Activated CD4-positive, alpha-beta T cell treated with anti-CD3 and anti-CD28 coated beads for 1 hour (primary cell): Measurements from ENCODE around the gene ACOT12.
"Not testable (repeated sequence)": the region's sequence is repeated elsewhere in the genome, so short reads cannot be mapped to it uniquely, and the experiment has no call there.

Source experiments
- DNase-seq: peaks from one replicate; pipeline ENCODE4 v3.0.0-alpha.2; 2020

Gene ACOT12

DNA sequence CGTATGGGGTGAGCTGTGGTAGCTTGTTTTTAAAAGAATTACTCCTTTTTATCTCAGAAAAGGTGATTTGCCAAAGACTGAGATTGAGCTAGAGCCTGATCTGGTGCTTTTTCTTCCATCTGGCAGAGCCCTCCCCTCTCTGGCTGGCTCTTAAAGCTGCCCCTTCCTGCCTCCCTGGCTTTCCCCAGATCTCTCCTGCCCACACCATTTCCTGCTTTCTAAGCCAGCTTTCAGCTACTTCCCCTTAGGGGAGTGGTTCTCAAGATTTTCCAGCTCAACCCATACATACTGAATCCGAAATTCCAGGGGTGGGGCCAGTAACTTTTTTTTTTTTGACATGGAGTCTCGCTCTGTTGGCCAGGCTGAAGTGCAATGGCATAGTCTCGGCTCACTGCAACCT is 4.8 kb upstream of the ACOT12 start:
- DNase-seq, result no peak

- no peak for DNase-seq
Observed at GRCh38 chr5:81397176-81397575, 3.2 kb upstream of the ACOT12 start.

GRCh38 chr5:81395262-81395661 is 1.3 kb upstream of the ACOT12 start:
- no peak for DNase-seq

DNA sequence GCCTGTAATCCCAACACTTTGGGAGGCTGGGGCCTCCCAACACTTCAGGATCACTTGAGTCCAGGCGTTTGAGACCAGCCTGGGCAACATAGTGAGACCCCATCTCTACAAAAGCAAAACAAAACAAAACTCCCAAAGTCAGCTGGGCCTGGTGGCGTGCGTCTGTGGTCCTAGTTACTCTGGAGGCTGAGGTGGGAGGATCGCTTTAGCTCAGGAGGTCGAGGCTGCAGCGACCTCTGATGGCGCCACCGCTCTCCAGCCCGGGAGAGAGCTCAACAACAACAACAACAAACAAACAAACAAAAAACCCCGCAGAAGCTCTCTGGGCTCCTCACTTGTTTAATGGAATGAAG is 528 bp downstream of the ACOT12 start:
- DNase-seq, result no peak

GRCh38 chr5:81389025-81389424 is 4.9 kb downstream of the ACOT12 start:
- DNase-seq, result no peak

GRCh38 chr5:81388169-81388568 is 5.8 kb downstream of the ACOT12 start:
- no peak for DNase-seq

DNA sequence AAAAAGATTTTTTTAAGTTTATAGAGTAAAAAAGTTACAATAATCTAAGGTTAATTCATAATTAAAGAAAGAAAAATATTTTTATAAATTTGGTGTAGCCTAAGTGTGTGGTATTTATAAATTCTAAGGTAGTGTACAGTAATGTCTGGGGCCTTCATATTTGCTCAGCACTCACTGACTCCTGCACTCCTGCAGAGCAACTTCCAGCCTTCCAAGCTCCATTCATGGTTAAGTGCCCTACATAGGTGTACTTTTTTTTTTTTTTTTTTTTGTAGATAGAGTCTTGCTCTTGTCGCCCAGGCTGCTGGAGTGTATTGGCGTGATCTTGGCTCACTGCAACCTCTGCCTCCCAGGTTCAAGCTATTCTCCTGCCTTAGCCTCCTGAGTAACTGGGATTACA is 10.1 kb downstream of the ACOT12 start:
- DNase-seq, result no peak

GRCh38 chr5:81371354-81371876 is 22.5 kb downstream of the ACOT12 start:
- DNase-seq, result no peak

- DNase-seq, result no peak
Observed at GRCh38 chr5:81370912-81371311, 23.0 kb downstream of the ACOT12 start.

GRCh38 chr5:81365541-81365940 is 28.4 kb downstream of the ACOT12 start:
- DNase-seq, result no peak

- no peak for DNase-seq
Observed at GRCh38 chr5:81363093-81363871, 30.7 kb downstream of the ACOT12 start.

DNA sequence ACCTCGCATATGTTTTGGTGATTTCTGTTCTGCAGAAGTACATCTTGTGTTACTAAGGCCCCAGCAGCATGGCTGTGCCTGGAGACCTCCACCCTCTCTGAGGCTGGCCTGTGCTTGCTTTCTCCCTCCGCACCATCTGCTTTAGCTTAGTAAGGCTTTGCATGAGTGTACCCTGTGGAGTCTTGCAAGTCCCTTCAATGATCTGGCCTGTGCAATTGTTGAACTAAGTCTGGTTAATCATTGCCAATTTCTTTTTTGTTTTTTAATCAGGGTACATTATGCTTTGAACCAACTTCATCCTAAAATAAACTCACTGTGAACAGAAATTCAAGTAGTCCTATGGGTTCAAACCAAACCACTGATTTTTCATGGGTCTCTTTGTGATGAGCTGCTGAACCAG is 32.3 kb downstream of the ACOT12 start:
- DNase-seq, result no peak

DNA sequence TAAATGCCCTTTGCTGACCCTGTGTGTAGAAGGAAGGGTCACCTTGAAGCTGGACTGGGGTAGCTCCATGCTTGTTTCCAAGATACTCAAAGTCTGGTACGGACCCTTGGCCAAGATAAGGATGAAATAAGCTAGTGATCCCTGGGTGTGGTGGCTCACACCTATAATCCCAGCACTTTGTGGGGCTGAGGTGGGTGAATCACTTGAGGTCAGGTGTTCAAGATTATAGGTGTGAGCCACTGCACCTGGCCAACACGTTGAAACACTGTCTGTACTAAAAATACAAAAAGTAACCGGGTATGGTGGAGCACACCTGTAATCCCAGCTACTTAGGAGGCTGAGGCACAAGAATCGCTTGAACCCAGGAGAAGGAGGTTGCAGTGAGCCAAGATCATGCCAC is 33.3 kb downstream of the ACOT12 start:
- DNase-seq, result no peak

GRCh38 chr5:81359881-81360280 is 34.1 kb downstream of the ACOT12 start:
- DNase-seq, result no peak

- no peak for DNase-seq
Observed at GRCh38 chr5:81359108-81359507, 34.8 kb downstream of the ACOT12 start.

- no peak for DNase-seq
Observed at GRCh38 chr5:81355291-81356251, 38.4 kb downstream of the ACOT12 start.

DNA sequence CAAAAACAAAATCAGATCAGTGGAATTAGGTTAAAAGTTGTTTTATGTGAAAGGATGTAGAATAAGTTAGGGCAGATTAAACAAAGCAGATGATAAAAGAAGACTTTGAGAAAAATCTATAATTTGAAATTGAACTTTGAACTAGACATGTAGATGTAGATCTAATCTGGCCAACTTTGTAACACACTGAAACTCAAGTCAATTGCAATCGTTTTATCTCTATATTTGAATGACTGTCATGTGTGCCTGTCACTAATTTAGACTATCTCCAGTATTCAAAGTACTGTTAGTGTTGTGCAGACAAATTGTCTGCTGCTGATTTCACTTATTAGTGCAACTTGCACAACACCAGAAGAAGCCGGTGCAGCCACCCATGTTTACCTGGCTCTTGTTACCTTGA is 39.8 kb downstream of the ACOT12 start:
- no peak for DNase-seq

DNA sequence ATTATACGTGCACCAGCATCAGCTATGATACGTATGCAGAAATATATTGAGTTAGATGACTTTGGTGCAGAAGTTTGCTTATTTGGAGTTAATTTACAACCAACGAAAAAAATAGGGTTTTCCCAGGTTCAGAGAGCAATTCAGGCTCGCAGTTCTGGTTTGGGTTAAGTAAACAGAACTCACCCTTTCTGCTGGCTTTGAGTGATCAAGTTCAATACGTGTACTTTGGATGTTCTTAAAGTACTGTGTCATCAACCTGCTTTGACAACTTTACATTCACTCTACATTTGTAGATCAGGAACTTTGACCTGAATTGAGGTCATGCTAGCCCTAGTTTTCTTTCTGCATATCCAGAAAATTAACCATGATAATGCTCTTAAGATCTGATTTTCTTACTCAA is 40.7 kb downstream of the ACOT12 start:
- DNase-seq, result no peak

DNA sequence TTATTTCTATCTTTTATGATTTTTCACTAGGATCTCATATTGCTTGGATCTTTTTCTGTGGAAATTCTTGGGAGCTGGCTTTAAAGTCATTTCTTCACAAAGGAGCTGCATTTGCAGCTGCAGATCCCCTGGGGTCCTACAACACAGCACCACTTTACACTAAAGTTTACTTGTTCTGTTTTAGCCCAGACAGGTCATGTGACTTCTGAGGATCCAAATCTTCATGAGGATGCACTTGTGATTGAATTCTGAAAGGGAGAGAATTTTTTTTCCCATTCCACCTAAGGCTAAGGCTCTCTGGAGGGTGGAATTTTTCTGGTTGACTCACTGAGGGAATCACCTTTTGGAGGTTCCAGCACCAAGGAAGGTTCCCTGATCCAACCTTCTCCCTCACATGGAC is 43.4 kb downstream of the ACOT12 start:
- DNase-seq, result no peak

DNA sequence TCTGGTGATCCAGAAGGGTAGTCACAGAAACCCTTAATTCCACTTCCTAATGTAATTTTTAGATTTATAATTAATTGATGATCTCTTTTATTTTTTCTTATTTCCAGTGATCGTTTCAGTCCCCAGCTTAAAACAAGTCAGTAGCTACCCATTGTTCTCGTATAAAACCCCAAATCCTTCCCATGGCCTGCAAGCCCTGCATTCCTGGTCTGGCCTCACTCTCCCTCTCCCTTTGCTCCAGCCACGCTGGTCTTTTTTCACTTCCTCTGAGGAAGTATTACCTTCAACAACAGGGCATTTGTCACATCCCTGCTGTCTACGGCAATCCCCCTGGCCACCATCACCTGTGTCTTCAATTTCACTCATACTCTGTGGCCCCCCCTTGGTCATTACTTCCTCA is 44.8 kb downstream of the ACOT12 start:
- DNase-seq, result no peak

DNA sequence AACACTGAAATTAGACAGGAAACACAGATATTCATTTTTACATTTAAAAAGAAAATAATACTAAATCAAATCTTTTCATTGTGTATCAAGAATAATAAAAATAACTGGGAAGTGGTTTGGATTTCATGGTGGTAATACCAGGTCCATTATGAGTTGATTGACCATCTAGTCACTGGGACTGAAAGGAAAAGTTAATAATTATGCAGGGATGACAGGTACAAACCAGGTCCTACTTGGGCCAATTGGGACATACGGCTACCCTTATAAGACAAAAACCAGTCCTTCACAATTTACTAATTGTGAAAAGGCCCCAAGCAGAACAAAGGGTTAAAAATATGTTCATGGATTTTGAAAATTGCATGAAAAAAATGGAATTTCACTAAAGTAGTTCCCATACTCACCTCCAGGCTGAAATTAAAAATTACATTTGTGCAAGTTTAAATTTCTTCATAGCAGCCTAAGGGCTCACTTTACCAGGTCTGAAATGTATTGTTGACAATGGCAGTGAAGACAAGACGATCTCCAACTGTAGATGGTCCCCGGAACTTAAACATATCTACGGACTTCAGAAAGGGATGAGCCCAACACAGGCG is 48.4 kb downstream of the ACOT12 start:
- no peak for DNase-seq

DNA sequence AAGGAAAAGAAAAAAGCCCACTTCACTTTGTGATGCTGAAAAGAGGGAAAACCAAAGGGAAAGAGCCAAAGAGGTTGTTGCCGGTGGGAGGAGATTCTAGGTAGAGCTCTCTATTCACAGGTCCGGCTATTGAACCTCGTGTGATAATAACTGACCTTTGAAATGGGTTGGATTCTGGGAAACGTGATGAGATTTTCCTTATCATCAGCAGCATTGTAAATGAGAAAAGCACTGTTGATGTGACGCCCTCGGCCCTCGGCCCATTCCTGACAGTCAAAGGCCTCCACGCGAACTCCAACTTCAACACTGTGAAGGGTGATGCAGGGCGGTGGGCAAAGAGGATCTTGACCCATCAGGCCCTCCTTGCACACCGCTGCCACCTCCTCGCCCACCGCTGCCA is 49.2 kb downstream of the ACOT12 start:
- DNase-seq, result no peak

- not testable (repeated sequence) for DNase-seq
Observed at GRCh38 chr5:81338213-81338612, 55.7 kb downstream of the ACOT12 start.

- no peak for DNase-seq
Observed at GRCh38 chr5:81337803-81338202, 56.1 kb downstream of the ACOT12 start.
